ENCODE data around the gene MAP1LC3B2.

Gene MAP1LC3B2

GRCh38 chr12:116549993-116550392 is 9.2 kb upstream of the MAP1LC3B2 start:
- TF ChIP-seq CTCF (IDR thresholded peaks at IDR 0.05; ENCODE audit: low read length, missing control alignments): no peak
- DNase-seq (ENCODE audit: low read depth): no peak
- no peak overlapping the region for H3K4me3 ChIP-seq (replicated peaks; ENCODE audit: low read depth, low read length)

- DNase-seq (ENCODE audit: low read depth): no peak
- no peak for TF ChIP-seq CTCF (IDR thresholded peaks at IDR 0.05; ENCODE audit: low read length, missing control alignments)
- H3K4me3 ChIP-seq (replicated peaks; ENCODE audit: low read depth, low read length): no peak overlapping the region
These were observed 8.0 kb upstream of the MAP1LC3B2 start for GRCh38 chr12:116551151-116551550.

- DNase-seq (ENCODE audit: low read depth): no peak
- no peak overlapping the region for H3K4me3 ChIP-seq (replicated peaks; ENCODE audit: low read depth, low read length)
- no peak for TF ChIP-seq CTCF (IDR thresholded peaks at IDR 0.05; ENCODE audit: low read length, missing control alignments)
These were observed 7.6 kb upstream of the MAP1LC3B2 start for GRCh38 chr12:116551619-116551951.

GRCh38 chr12:116551952-116552772 is 7.0 kb upstream of the MAP1LC3B2 start:
- DNase-seq (ENCODE audit: low read depth): peak; percentile 86
- no peak overlapping the region for H3K4me3 ChIP-seq (replicated peaks; ENCODE audit: low read depth, low read length)

GRCh38 chr12:116552773-116553373 is 6.3 kb upstream of the MAP1LC3B2 start:
- no peak for TF ChIP-seq CTCF (IDR thresholded peaks at IDR 0.05; ENCODE audit: low read length, missing control alignments)
- DNase-seq (ENCODE audit: low read depth): no peak
- no peak overlapping the region for H3K4me3 ChIP-seq (replicated peaks; ENCODE audit: low read depth, low read length)

More at GRCh38 chr12:116551952-116552772, 7.0 kb upstream of the MAP1LC3B2 start:
- TF ChIP-seq CTCF (IDR thresholded peaks at IDR 0.05; ENCODE audit: low read length, missing control alignments): no peak

GRCh38 chr12:116556356-116556952 is 2.7 kb upstream of the MAP1LC3B2 start:
- no peak for DNase-seq (ENCODE audit: low read depth)
- no peak for TF ChIP-seq CTCF (IDR thresholded peaks at IDR 0.05; ENCODE audit: low read length, missing control alignments)
- H3K4me3 ChIP-seq (replicated peaks; ENCODE audit: low read depth, low read length): no peak overlapping the region

Data from fibroblast of pulmonary artery (primary cell).